Naive thymus-derived CD4-positive, alpha-beta T cell (primary cell): ENCODE results near the gene LRRK1. TPM values are rescaled to one million over a fixed set of nuclear protein-coding genes. Genes with fewer than 3 reads are reported as not detected.
A peak's percentile ranks its signal among the peaks of the same experiment; 100 is the strongest.

Source experiments
- ATAC-seq: fragments of 150-1000 bp; cut with Tn5 transposase; 2 replicates; pipeline ENCODE4 v1.10.0; 2021; ENCODE audit warnings: mild to moderate bottlenecking, moderate library complexity
- CTCF ChIA-PET: fragments of 350-600 bp; sonication (Branson Sonifier 250); formaldehyde crosslinking; loops from one replicate; lab custom pipeline; 2021; ENCODE audit warnings: antibody characterized with exemption; lab: Charles Lee
- POLR2A ChIA-PET: fragments of 350-600 bp; sonication (Branson Sonifier 250); formaldehyde crosslinking; loops from one replicate; lab custom pipeline; 2021; ENCODE audit warnings: antibody characterized with exemption, inconsistent platforms; lab: Charles Lee
- DNase-seq, 9 donors: peaks; one replicate each; pipeline versions ENCODE4 v3.0.0 to v3.0.0-alpha.2; 2020 to 2022; ENCODE audit warnings: mixed read lengths in 1 of 9
- H3K27ac ChIP-seq: one replicate; pipeline ENCODE4 v1.7.0; 2013; ENCODE audit warnings: mild to moderate bottlenecking, low read depth, low read length, moderate library complexity
- H3K27me3 ChIP-seq, 2 donors: one replicate each; pipeline ENCODE4 v1.7.0; 2013; ENCODE audit warnings: low read length in 2 of 2, mild to moderate bottlenecking in 2 of 2, moderate library complexity in 2 of 2; ENCODE audit not compliant: control insufficient read depth in 2 of 2, insufficient read depth in 2 of 2
- H3K36me3 ChIP-seq, 3 experiments: 1 replicate in 2 of 3; 2 replicates in 1 of 3; pipeline ENCODE4 v1.7.0; 2013; ENCODE audit warnings: low read length in 3 of 3, mild to moderate bottlenecking in 3 of 3, moderate library complexity in 1 of 3; ENCODE audit not compliant: insufficient read depth in 3 of 3, control insufficient read depth in 2 of 3
- H3K4me1 ChIP-seq, 2 donors: one replicate each; pipeline ENCODE4 v1.7.0; 2013; ENCODE audit warnings: low read length in 2 of 2, mild to moderate bottlenecking in 2 of 2, moderate library complexity in 1 of 2; ENCODE audit not compliant: control insufficient read depth in 2 of 2, insufficient read depth in 2 of 2
- H3K4me3 ChIP-seq: 2 replicates; pipeline ENCODE4 v1.7.0; 2013; ENCODE audit warnings: mild to moderate bottlenecking, low read length
- H3K9me3 ChIP-seq, 3 experiments: 1 replicate in 2 of 3; 2 replicates in 1 of 3; pipeline ENCODE4 v1.7.0; 2013; ENCODE audit warnings: low read length in 3 of 3; ENCODE audit not compliant: control insufficient read depth in 2 of 3
- H3K27ac Mint-ChIP-seq, 9 donors: one replicate each; pipeline ENCODE4 v1.8.0; 2020 to 2022; ENCODE audit warnings: mixed read lengths in 9 of 9, mild to moderate bottlenecking in 8 of 9, moderate library complexity in 5 of 9, inconsistent platforms in 2 of 9
- H3K27me3 Mint-ChIP-seq, 5 donors: one replicate each; pipeline ENCODE4 v1.8.0; 2021 to 2022; ENCODE audit warnings: mixed read lengths in 5 of 5, mild to moderate bottlenecking in 1 of 5
- H3K36me3 Mint-ChIP-seq, 5 donors: one replicate each; pipeline ENCODE4 v1.8.0; 2020 to 2022; ENCODE audit warnings: mixed read lengths in 5 of 5, mild to moderate bottlenecking in 3 of 5, inconsistent platforms in 1 of 5
- H3K4me1 Mint-ChIP-seq, 7 donors: one replicate each; pipeline ENCODE4 v1.8.0; 2020 to 2022; ENCODE audit warnings: mixed read lengths in 7 of 7, mild to moderate bottlenecking in 3 of 7, inconsistent platforms in 1 of 7
- H3K4me3 Mint-ChIP-seq, 10 donors: one replicate each; pipeline ENCODE4 v1.8.0; 2020 to 2022; ENCODE audit warnings: mild to moderate bottlenecking in 10 of 10, mixed read lengths in 10 of 10, moderate library complexity in 6 of 10, inconsistent platforms in 2 of 10
- H3K9me3 Mint-ChIP-seq, 11 donors: one replicate each; pipeline ENCODE4 v1.8.0; 2020 to 2022; ENCODE audit warnings: mixed read lengths in 11 of 11, mild to moderate bottlenecking in 4 of 11, inconsistent platforms in 1 of 11, moderate library complexity in 1 of 11
- intact Hi-C, 2 donors: fragments of 100-400 bp; cut with micrococcal nuclease; formaldehyde crosslinking; loops; one replicate each; pipeline ENCODE4 v1.15.1; 2023
- polyA plus RNA-seq, 2 donors: library from polyadenylated mRNA; unstranded; fragments of 300-500 nt; fragmentation: Illumina TruSeq; gene quantifications; one replicate each; pipeline ENCODE4 v1.2.3, GENCODE V29; 2021
- total RNA-seq, 6 experiments: library from RNA in 5 of 6; stranded (reverse) in 5 of 6; gene quantifications; 1 replicate in 5 of 6; 2 replicates in 1 of 6; pipeline ENCODE4 v1.2.3 and lab custom pipeline; 2021 to 2026

LRRK1 gene
- total and polyA plus RNA-seq, 7 experiments from 2014 or later = 0.54 to 15.1 (median 0.60) TPM; not detected in 2

GRCh38 chr15:100930306-100930848, 11.2 kb downstream of the LRRK1 start:
- Histone ChIP-seq H3K27me3 (no peaks in the 10 kb centered on the region), H3K9me3 (no peaks in the 10 kb centered on the region), H3K4me1 (no peaks in the 10 kb centered on the region), H3K4me3 (no peak overlapping the region), H3K36me3 (no peaks in the 10 kb centered on the region), H3K27ac (no peak overlapping the region)
- Mint-ChIP-seq H3K4me3 (no peak overlapping the region), H3K27me3 (peaks cover 3 to 16% (median 10%) of the 10 kb centered on the region in 5 donors), H3K36me3 (no peaks in the 10 kb centered on the region), H3K27ac (no peak overlapping the region), H3K4me1 (peaks cover 0 to 1% (median 0%) of the 10 kb centered on the region in 7 donors), H3K9me3 (peaks cover 0 to 2% (median 0%) of the 10 kb centered on the region in 11 donors)
- ChIA-PET CTCF (no interaction called here), POLR2A (no interaction called here)
- DNase-seq (no peak), ATAC-seq (no peak)
- intact Hi-C loops = no loop called here

DNA sequence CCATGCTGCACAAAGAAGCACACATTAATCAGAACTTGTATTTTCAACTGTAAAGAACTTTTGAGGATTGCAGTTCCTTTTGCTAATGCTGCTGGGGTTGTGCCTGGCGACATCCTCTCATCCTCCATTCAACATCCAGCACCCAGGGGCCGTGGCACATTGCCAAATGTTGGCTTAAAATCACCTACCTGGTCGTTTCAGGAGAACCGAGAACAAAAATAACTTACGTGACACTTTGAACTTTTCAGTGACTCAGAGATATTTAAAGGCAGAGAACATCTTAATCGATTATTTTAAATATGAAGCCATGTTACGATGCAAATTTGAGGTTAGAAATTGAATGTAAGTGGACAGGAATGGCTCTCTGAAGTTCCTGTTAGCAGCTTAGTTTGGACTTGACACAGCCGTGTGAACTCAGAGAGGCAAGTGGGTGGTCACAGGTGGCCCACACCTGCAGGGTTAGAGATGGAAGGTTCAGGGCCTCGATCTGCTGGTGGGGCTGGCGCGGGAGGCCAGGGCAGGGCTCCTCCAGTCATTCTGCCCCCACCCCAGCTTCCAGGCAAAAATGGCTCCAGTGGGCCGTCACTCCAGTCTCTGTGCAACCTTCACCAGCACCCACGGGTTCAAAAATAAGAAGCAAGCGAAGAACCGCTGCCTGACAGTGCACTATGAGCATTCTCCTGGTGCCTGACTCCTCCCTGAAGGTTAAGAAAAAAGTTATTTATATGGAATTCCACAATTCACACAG, 12.2 kb downstream of the LRRK1 start:
- no peak for DNase-seq
- CTCF ChIA-PET = no interaction called here
- intact Hi-C loops = no loop called here

GRCh38 chr15:100932676-100933348, 13.7 kb downstream of the LRRK1 start:
- peaks cover 3 to 11% (median 5%) of the 10 kb centered on the region in 5 donors for H3K27me3 Mint-ChIP-seq
- Histone ChIP-seq H3K27ac (no peak overlapping the region), H3K4me1 (no peaks in the 10 kb centered on the region), H3K9me3 (no peaks in the 10 kb centered on the region), H3K27me3 (no peaks in the 10 kb centered on the region), H3K4me3 (no peak overlapping the region), H3K36me3 (no peaks in the 10 kb centered on the region)
- DNase-seq = no peak
- intact Hi-C loops = no loop called here
- H3K27ac Mint-ChIP-seq = no peak overlapping the region
- peaks cover 0 to 2% (median 0%) of the 10 kb centered on the region in 11 donors for H3K9me3 Mint-ChIP-seq
- no peak for ATAC-seq
- H3K36me3 Mint-ChIP-seq = no peaks in the 10 kb centered on the region
- H3K4me3 Mint-ChIP-seq = no peak overlapping the region
- ChIA-PET CTCF (no interaction called here), POLR2A (no interaction called here)
- peaks cover 0 to 1% (median 0%) of the 10 kb centered on the region in 7 donors for H3K4me1 Mint-ChIP-seq

More for the DNA sequence above, 12.2 kb downstream of the LRRK1 start:
- H3K4me3 Mint-ChIP-seq = no peak overlapping the region
- Histone ChIP-seq H3K36me3 (no peaks in the 10 kb centered on the region), H3K27ac (no peak overlapping the region), H3K4me3 (no peak overlapping the region), H3K9me3 (no peaks in the 10 kb centered on the region), H3K27me3 (no peaks in the 10 kb centered on the region), H3K4me1 (no peaks in the 10 kb centered on the region)
- no peaks in the 10 kb centered on the region for H3K36me3 Mint-ChIP-seq
- H3K27ac Mint-ChIP-seq = no peak overlapping the region
- peaks cover 3 to 11% (median 10%) of the 10 kb centered on the region in 5 donors for H3K27me3 Mint-ChIP-seq
- peaks cover 0 to 1% (median 0%) of the 10 kb centered on the region in 7 donors for H3K4me1 Mint-ChIP-seq
- H3K9me3 Mint-ChIP-seq = peaks cover 0 to 2% (median 0%) of the 10 kb centered on the region in 11 donors
- no peak for ATAC-seq
- POLR2A ChIA-PET = no interaction called here

DNA sequence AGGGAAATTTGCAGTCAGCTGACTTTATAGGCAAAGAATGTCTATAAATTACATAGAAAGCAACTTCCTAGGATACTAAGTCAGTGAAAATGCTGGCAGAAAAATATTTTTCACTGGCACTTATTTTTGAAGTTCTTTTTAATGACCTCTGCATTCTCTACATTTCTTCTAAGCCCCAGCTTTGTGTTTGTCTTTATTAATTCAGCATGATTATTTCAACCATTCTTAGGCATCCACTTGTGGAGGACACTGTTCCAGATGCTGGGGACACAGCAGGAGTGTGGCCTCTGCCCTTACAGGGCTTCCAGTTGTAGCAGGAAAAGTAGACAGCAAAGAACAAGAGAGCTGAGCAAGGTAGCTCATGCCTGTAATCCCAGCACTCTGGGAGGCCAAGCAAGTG, 15.0 kb downstream of the LRRK1 start:
- Histone ChIP-seq H3K27ac (no peak overlapping the region), H3K36me3 (no peaks in the 10 kb centered on the region), H3K4me3 (no peak overlapping the region), H3K9me3 (no peaks in the 10 kb centered on the region), H3K27me3 (no peaks in the 10 kb centered on the region), H3K4me1 (no peaks in the 10 kb centered on the region)
- H3K36me3 Mint-ChIP-seq = no peaks in the 10 kb centered on the region
- intact Hi-C loops = no loop called here
- H3K4me3 Mint-ChIP-seq = no peak overlapping the region
- ATAC-seq = no peak
- H3K27me3 Mint-ChIP-seq = peaks cover 3 to 7% (median 5%) of the 10 kb centered on the region in 5 donors
- no peak overlapping the region for H3K27ac Mint-ChIP-seq
- H3K9me3 Mint-ChIP-seq = peaks cover 0 to 2% (median 0%) of the 10 kb centered on the region in 11 donors
- no peak for DNase-seq
- CTCF ChIA-PET = interaction anchor here (0.7 kb wide), 1 partner anchor 487 kb away, joined by 3 read pairs; no protein-coding TSS in a partner anchor
- peaks cover 0 to 1% (median 0%) of the 10 kb centered on the region in 7 donors for H3K4me1 Mint-ChIP-seq
- POLR2A ChIA-PET = no interaction called here

GRCh38 chr15:100934726-100935125, 15.6 kb downstream of the LRRK1 start:
- Mint-ChIP-seq H3K36me3 (no peaks in the 10 kb centered on the region), H3K27ac (no peak overlapping the region), H3K4me3 (no peak overlapping the region), H3K4me1 (no peaks in the 10 kb centered on the region), H3K9me3 (peaks cover 0 to 2% (median 0%) of the 10 kb centered on the region in 11 donors), H3K27me3 (peaks cover 3 to 7% (median 5%) of the 10 kb centered on the region in 5 donors)
- H3K9me3 ChIP-seq = no peaks in the 10 kb centered on the region
- no peak for DNase-seq
- peak; percentile 49 for ATAC-seq
- no peaks in the 10 kb centered on the region for H3K27me3 ChIP-seq
- H3K27ac ChIP-seq = no peak overlapping the region
- H3K36me3 ChIP-seq = no peaks in the 10 kb centered on the region
- ChIA-PET CTCF (interaction anchor here (0.6 kb wide), 1 partner anchor 8 kb away, joined by 4 read pairs; no protein-coding TSS in a partner anchor), POLR2A (no interaction called here)
- H3K4me1 ChIP-seq = no peaks in the 10 kb centered on the region
- H3K4me3 ChIP-seq = no peak overlapping the region
- intact Hi-C loops = no loop called here

DNA sequence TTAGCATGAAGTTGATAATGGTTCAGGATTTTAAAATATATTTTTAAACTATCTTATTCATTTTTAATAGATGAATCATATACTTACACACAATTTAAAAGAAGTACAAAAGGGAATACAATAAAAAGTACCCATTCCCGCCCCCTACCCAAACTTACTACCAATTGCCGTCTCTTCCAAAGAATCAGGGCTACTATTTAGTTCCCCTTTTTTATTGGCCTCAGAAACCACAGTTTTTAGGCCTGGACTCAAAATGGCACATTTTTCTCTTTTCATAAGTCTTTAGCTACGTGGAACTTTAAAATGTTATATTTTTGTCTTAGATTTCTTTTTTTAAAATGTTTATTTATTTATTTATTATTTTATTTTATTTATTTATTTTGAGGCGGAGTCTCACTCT, 18.0 kb downstream of the LRRK1 start:
- ChIA-PET POLR2A (interaction anchor here (0.6 kb wide), 1 partner anchor 43 kb away, joined by 3 read pairs; no protein-coding TSS in a partner anchor), CTCF (no interaction called here)
- peaks cover 0 to 5% (median 3%) of the 10 kb centered on the region in 5 donors for H3K27me3 Mint-ChIP-seq

More for the DNA sequence above, 18.0 kb downstream of the LRRK1 start:
- Histone ChIP-seq H3K4me3 (no peak overlapping the region), H3K36me3 (no peaks in the 10 kb centered on the region), H3K9me3 (no peaks in the 10 kb centered on the region), H3K27me3 (no peaks in the 10 kb centered on the region), H3K27ac (no peak overlapping the region), H3K4me1 (no peaks in the 10 kb centered on the region)
- peaks cover 0 to 2% (median 0%) of the 10 kb centered on the region in 11 donors for H3K9me3 Mint-ChIP-seq
- H3K4me3 Mint-ChIP-seq = no peak overlapping the region
- DNase-seq (no peak), ATAC-seq (no peak)
- no peak overlapping the region for H3K27ac Mint-ChIP-seq
- intact Hi-C loops = no loop called here
- no peaks in the 10 kb centered on the region for H3K36me3 Mint-ChIP-seq
- peaks cover 0 to 1% (median 0%) of the 10 kb centered on the region in 7 donors for H3K4me1 Mint-ChIP-seq
